Right lobe of liver (tissue), 6 donors: ENCODE data around the gene EML6. TPM values are rescaled to one million over a fixed set of nuclear protein-coding genes. Genes with fewer than 3 reads are reported as not detected.

Experiments
- ATAC-seq, 4 donors: fragments of 200-7000 bp; cut with Tn5 transposase; one replicate each; pipeline ENCODE4 v1.9.1; 2020; ENCODE audit warnings: mild to moderate bottlenecking in 4 of 4, moderate library complexity in 4 of 4
- DNase-seq, 3 donors: peaks; one replicate each; pipeline ENCODE4 v3.0.0-alpha.2; 2020
- H3K27ac ChIP-seq, 3 donors: fragments of 200-600 bp; one replicate each; pipeline ENCODE4 v1.8.0; 2022
- H3K27me3 ChIP-seq, 2 donors: fragments of 200-600 bp; one replicate each; pipeline ENCODE4 v1.8.0; 2022
- H3K36me3 ChIP-seq, 4 donors: fragments of 200-600 bp; sonication (generic) in 1 of 4; one replicate each; pipeline versions ENCODE4 v1.5.1 to v1.8.0; 2017 to 2022; ENCODE audit warnings: control low read depth in 1 of 4
- H3K4me1 ChIP-seq, 4 donors: fragments of 200-600 bp; sonication (generic) in 1 of 4; one replicate each; pipeline versions ENCODE4 v1.5.1 to v1.8.0; 2017 to 2022; ENCODE audit warnings: control low read depth in 1 of 4
- H3K4me3 ChIP-seq, 3 donors: fragments of 200-600 bp; one replicate each; pipeline ENCODE4 v1.8.0; 2022
- H3K9me3 ChIP-seq, 4 donors: fragments of 200-600 bp; sonication (generic) in 1 of 4; one replicate each; pipeline versions ENCODE4 v1.5.1 to v1.8.0; 2017 to 2022; ENCODE audit warnings: control low read depth in 1 of 4
- POLR2A ChIP-seq: fragments of 450-650 bp; IDR thresholded peaks from one replicate; pipeline ENCODE4 v1.6.1; 2017; ENCODE audit warnings: antibody characterized with exemption, mild to moderate bottlenecking
- WGBS: methylation state at CpG from one replicate; pipeline ENCODE4 v1.1.6; 2018; ENCODE audit warnings: low coverage, low lambda C conversion rate; ENCODE audit not compliant: insufficient coverage; ENCODE audit errors: missing lambda C conversion rate; 5-methylcytosine and 5-hydroxymethylcytosine counted together
- intact Hi-C, 2 donors: fragments of 100-400 bp; cut with DNase I; formaldehyde crosslinking; loops; one replicate each; pipeline versions ENCODE4 v1.11.2 to v1.14.1; 2022
- total RNA-seq, 6 experiments: library from RNA; depleted of rRNA in 2 of 6; stranded (reverse); fragments of >200 nt in 2 of 6; fragmentation: NEBNext Ultra II Directional in 3 of 6; extraction: Animal tissue kit (Norgen Biotek cat#: 25700) in 3 of 6; gene quantifications; one replicate each; pipeline versions ENCODE4 v1.1.0 to v1.2.4, GENCODE V29; 2016 to 2023
- TF ChIP-seq, protein P1 (sequence below), 4 donors: fragments of 200-600 bp in 3 of 4; fragments of 450-650 bp in 1 of 4; IDR thresholded peaks; one replicate each; pipeline versions ENCODE4 v1.5.1 to v1.8.0; 2016 to 2022; ENCODE audit warnings: antibody characterized with exemption in 4 of 4, mild to moderate bottlenecking in 2 of 4
- donor health status: DM: no; HTN: yes; CAD: no.
- donor health status: DM: no; HTN: no; CAD: no.
- donor health status: DM: no; HTN: no; CAD: no.
- donor health status: DM: no; HTN: yes; CAD: no.
- donor health status: DM: no; HTN: yes; CAD: no.

EML6 gene
- total RNA-seq, 6 experiments from 2014 or later = 0.82 to 2.5 (median 1.5) TPM

- WGBS = 84% methylated on average over 4 of the region's 4 CpGs
- H3K9me3 ChIP-seq = no peaks in the 10 kb centered on the region
- no peaks in the 10 kb centered on the region for H3K4me1 ChIP-seq
- TF ChIP-seq, protein P1, sequence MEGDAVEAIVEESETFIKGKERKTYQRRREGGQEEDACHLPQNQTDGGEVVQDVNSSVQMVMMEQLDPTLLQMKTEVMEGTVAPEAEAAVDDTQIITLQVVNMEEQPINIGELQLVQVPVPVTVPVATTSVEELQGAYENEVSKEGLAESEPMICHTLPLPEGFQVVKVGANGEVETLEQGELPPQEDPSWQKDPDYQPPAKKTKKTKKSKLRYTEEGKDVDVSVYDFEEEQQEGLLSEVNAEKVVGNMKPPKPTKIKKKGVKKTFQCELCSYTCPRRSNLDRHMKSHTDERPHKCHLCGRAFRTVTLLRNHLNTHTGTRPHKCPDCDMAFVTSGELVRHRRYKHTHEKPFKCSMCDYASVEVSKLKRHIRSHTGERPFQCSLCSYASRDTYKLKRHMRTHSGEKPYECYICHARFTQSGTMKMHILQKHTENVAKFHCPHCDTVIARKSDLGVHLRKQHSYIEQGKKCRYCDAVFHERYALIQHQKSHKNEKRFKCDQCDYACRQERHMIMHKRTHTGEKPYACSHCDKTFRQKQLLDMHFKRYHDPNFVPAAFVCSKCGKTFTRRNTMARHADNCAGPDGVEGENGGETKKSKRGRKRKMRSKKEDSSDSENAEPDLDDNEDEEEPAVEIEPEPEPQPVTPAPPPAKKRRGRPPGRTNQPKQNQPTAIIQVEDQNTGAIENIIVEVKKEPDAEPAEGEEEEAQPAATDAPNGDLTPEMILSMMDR (IDR thresholded peaks at IDR 0.05) = no peak
- no peak for TF ChIP-seq POLR2A
- no peak overlapping the region for H3K27ac ChIP-seq
- H3K36me3 ChIP-seq = no peaks in the 10 kb centered on the region
- ATAC-seq (no peak), DNase-seq (no peak)
- intact Hi-C loops = no loop called here
- H3K4me3 ChIP-seq = no peak overlapping the region
- H3K27me3 ChIP-seq = no peaks in the 10 kb centered on the region
These were observed 73.8 kb downstream of the EML6 start for GRCh38 chr2:54797307-54797706.

DNA sequence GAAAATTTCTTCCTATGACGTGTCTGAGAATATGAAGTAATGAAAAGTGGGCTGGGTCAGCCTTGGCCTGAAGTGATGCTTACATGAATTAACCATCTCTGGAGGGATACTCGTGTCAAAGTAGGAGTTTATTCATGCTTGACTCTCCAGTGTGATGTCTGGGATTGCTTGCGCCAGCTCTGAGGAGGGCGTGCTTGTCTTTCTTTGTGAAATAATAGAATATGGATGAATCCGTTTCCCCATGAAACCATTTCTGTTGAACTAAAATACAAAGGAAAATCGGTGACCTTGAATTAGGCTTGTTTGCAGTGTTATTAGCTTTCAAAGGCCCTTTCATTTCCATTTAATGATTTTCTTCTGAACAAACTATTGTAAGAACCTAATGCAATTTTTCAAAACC lies 77.9 kb downstream of the EML6 start:
- Histone ChIP-seq H3K9me3 (no peaks in the 10 kb centered on the region), H3K4me3 (no peak overlapping the region), H3K27me3 (no peaks in the 10 kb centered on the region), H3K27ac (no peak overlapping the region), H3K36me3 (no peaks in the 10 kb centered on the region), H3K4me1 (no peaks in the 10 kb centered on the region)
- 89% methylated on average over 6 of the region's 6 CpGs for WGBS
- ATAC-seq (no peak), DNase-seq (no peak)
- TF ChIP-seq, protein P1 (IDR thresholded peaks at IDR 0.05) = no peak
- no peak for TF ChIP-seq POLR2A
- intact Hi-C loops = no loop called here

- no peaks in the 10 kb centered on the region for H3K36me3 ChIP-seq
- no peak overlapping the region for H3K4me3 ChIP-seq
- no peak for ATAC-seq
- intact Hi-C loops = no loop called here
- TF ChIP-seq, protein P1 (IDR thresholded peaks at IDR 0.05) = no peak
- TF ChIP-seq POLR2A = no peak
- H3K9me3 ChIP-seq = no peaks in the 10 kb centered on the region
- H3K27ac ChIP-seq = no peak overlapping the region
- no peak for DNase-seq
- H3K27me3 ChIP-seq = no peaks in the 10 kb centered on the region
- 80% methylated on average over 3 of the region's 3 CpGs for whole genome bisulfite sequencing
- H3K4me1 ChIP-seq = no peaks in the 10 kb centered on the region
These were observed 80.6 kb downstream of the EML6 start for GRCh38 chr2:54803783-54804751.

DNA sequence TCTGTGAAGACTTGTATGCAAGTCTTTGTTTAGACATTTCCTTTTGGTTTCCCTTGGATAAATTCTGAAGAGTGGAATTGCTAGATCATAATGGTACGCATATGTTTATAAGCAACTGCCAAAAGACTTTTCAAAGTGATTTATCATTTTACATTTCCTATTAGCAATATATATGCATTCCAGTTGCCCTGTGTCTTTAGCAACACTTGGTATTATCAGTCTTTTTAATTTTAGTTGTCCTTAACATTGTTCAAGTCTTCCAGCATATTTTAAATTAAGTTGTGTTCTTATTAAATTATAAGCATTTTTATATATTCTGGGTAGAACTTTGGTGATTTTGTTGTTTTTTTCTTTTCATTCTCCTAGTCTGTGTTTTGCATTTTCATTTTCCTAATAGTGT lies 81.8 kb downstream of the EML6 start:
- intact Hi-C loops = no loop called here
- no peaks in the 10 kb centered on the region for H3K36me3 ChIP-seq
- 75% methylated on average over 1 of the region's 1 CpG for WGBS
- no peak for TF ChIP-seq POLR2A
- TF ChIP-seq, protein P1 (IDR thresholded peaks at IDR 0.05) = no peak
- no peaks in the 10 kb centered on the region for H3K27me3 ChIP-seq
- no peak overlapping the region for H3K27ac ChIP-seq
- H3K4me1 ChIP-seq = no peaks in the 10 kb centered on the region
- no peak for ATAC-seq
- H3K4me3 ChIP-seq = no peak overlapping the region
- H3K9me3 ChIP-seq = no peaks in the 10 kb centered on the region
- DNase-seq = no peak
